Measurements from ENCODE around the gene USP5. TPM values are rescaled to one million over a fixed set of nuclear protein-coding genes. Genes with fewer than 3 reads are reported as not detected.
A peak's percentile ranks its signal among the peaks of the same experiment; 100 is the strongest.
"Not testable (repeated sequence)": the region's sequence is repeated elsewhere in the genome, so short reads cannot be mapped to it uniquely, and the experiment has no call there.

The USP5 gene
- total RNA-seq, 1 donor from 2014 or later, result 61.6 TPM

GRCh38 chr12:6905414-6906040 lies 53.6 kb downstream of the USP5 start:
- peak overlapping the region; percentile 95 to 98 (median 98) for H3K4me3 ChIP-seq (ENCODE audit: low read length in 3 of 3)
- no peaks in the 10 kb centered on the region for H3K27me3 ChIP-seq (ENCODE audit: control insufficient read depth in 3 of 3, insufficient read depth in 3 of 3, low read length in 3 of 3)
- H3K9ac ChIP-seq (ENCODE audit: low read depth in 1 of 3, low read length in 3 of 3), result peak overlapping the region; percentile 88 to 91 (median 90)
- peaks cover 11 to 18% (median 12%) of the 10 kb centered on the region in 3 donors for H3K4me1 ChIP-seq (ENCODE audit: control insufficient read depth in 3 of 3, insufficient read depth in 3 of 3, low read length in 3 of 3)
- peaks cover 0 to 16% (median 8%) of the 10 kb centered on the region in 3 donors for H3K36me3 ChIP-seq (ENCODE audit: control insufficient read depth in 3 of 3, insufficient read depth in 3 of 3, low read length in 3 of 3)
- H3K27ac ChIP-seq (ENCODE audit: low read depth, low read length), result peak overlapping the region; percentile 87
- no peaks in the 10 kb centered on the region for H3K9me3 ChIP-seq (ENCODE audit: control insufficient read depth in 3 of 3, low read length in 3 of 3)

- not testable (repeated sequence) for H3K9me3 ChIP-seq (ENCODE audit: control insufficient read depth in 3 of 3, low read length in 3 of 3); H3K4me3 ChIP-seq (ENCODE audit: low read length in 3 of 3); H3K9ac ChIP-seq (ENCODE audit: low read depth in 1 of 3, low read length in 3 of 3); H3K27ac ChIP-seq (ENCODE audit: low read depth, low read length)
- Histone ChIP-seq H3K4me1 (ENCODE audit: control insufficient read depth in 3 of 3, insufficient read depth in 3 of 3, low read length in 3 of 3) (peaks cover 11 to 18% (median 12%) of the 10 kb centered on the region in 3 donors), H3K36me3 (ENCODE audit: control insufficient read depth in 3 of 3, insufficient read depth in 3 of 3, low read length in 3 of 3) (peaks cover 0 to 16% (median 8%) of the 10 kb centered on the region in 3 donors), H3K27me3 (ENCODE audit: control insufficient read depth in 3 of 3, insufficient read depth in 3 of 3, low read length in 3 of 3) (peaks cover 2 to 13% (median 3%) of the 10 kb centered on the region in 3 donors)
These were observed 56.2 kb downstream of the USP5 start for GRCh38 chr12:6908141-6908540.

GRCh38 chr12:6909421-6910145 lies 57.6 kb downstream of the USP5 start:
- H3K9ac ChIP-seq (ENCODE audit: low read depth in 1 of 3, low read length in 3 of 3), result no peak overlapping the region
- no peak overlapping the region for H3K4me3 ChIP-seq (ENCODE audit: low read length in 3 of 3)
- H3K4me1 ChIP-seq (ENCODE audit: control insufficient read depth in 3 of 3, insufficient read depth in 3 of 3, low read length in 3 of 3), result peaks cover 7 to 16% (median 12%) of the 10 kb centered on the region in 3 donors
- H3K27ac ChIP-seq (ENCODE audit: low read depth, low read length), result no peak overlapping the region
- H3K27me3 ChIP-seq (ENCODE audit: control insufficient read depth in 3 of 3, insufficient read depth in 3 of 3, low read length in 3 of 3), result peaks cover 8 to 19% (median 10%) of the 10 kb centered on the region in 3 donors
- H3K9me3 ChIP-seq (ENCODE audit: control insufficient read depth in 3 of 3, low read length in 3 of 3), result no peaks in the 10 kb centered on the region
- H3K36me3 ChIP-seq (ENCODE audit: control insufficient read depth in 3 of 3, insufficient read depth in 3 of 3, low read length in 3 of 3), result peaks cover 0 to 16% (median 8%) of the 10 kb centered on the region in 3 donors

- Histone ChIP-seq H3K4me3 (ENCODE audit: low read length in 3 of 3) (no peak overlapping the region), H3K4me1 (ENCODE audit: control insufficient read depth in 3 of 3, insufficient read depth in 3 of 3, low read length in 3 of 3) (peaks cover 9 to 14% (median 13%) of the 10 kb centered on the region in 3 donors), H3K36me3 (ENCODE audit: control insufficient read depth in 3 of 3, insufficient read depth in 3 of 3, low read length in 3 of 3) (peaks cover 0 to 3% (median 1%) of the 10 kb centered on the region in 3 donors), H3K27ac (ENCODE audit: low read depth, low read length) (no peak overlapping the region), H3K9me3 (ENCODE audit: control insufficient read depth in 3 of 3, low read length in 3 of 3) (no peaks in the 10 kb centered on the region), H3K9ac (ENCODE audit: low read depth in 1 of 3, low read length in 3 of 3) (no peak overlapping the region), H3K27me3 (ENCODE audit: control insufficient read depth in 3 of 3, insufficient read depth in 3 of 3, low read length in 3 of 3) (peaks cover 12 to 27% (median 23%) of the 10 kb centered on the region in 3 donors)
These were observed 60.4 kb downstream of the USP5 start for GRCh38 chr12:6912164-6912935.

GRCh38 chr12:6914246-6914946 lies 62.4 kb downstream of the USP5 start, which contains the start of gene ENO2:
Gene ENO2 (plus strand): TSS chr12:6914580. CDS start chr12:6915833, 1,253 bp downstream.
- Histone ChIP-seq H3K9ac (ENCODE audit: low read depth in 1 of 3, low read length in 3 of 3) (peak within 1 kb of the TSS; percentile 5 to 76 (median 64)), H3K36me3 (ENCODE audit: control insufficient read depth in 3 of 3, insufficient read depth in 3 of 3, low read length in 3 of 3) (peaks cover 0 to 2% (median 0%) of the 10 kb centered on the region in 3 donors), H3K27ac (ENCODE audit: low read depth, low read length) (peak within 1 kb of the TSS; percentile 64), H3K9me3 (ENCODE audit: control insufficient read depth in 3 of 3, low read length in 3 of 3) (no peaks in the 10 kb centered on the region), H3K27me3 (ENCODE audit: control insufficient read depth in 3 of 3, insufficient read depth in 3 of 3, low read length in 3 of 3) (peaks cover 12 to 27% (median 23%) of the 10 kb centered on the region in 3 donors), H3K4me1 (ENCODE audit: control insufficient read depth in 3 of 3, insufficient read depth in 3 of 3, low read length in 3 of 3) (peaks cover 9 to 14% (median 13%) of the 10 kb centered on the region in 3 donors), H3K4me3 (ENCODE audit: low read length in 3 of 3) (peak within 1 kb of the TSS; percentile 70 to 73 (median 71))

GRCh38 chr12:6914947-6915788 lies 63.2 kb downstream of the USP5 start:
- Histone ChIP-seq H3K9ac (ENCODE audit: low read depth in 1 of 3, low read length in 3 of 3) (peak overlapping the region; percentile 5 to 76 (median 64)), H3K36me3 (ENCODE audit: control insufficient read depth in 3 of 3, insufficient read depth in 3 of 3, low read length in 3 of 3) (peaks cover 0 to 4% (median 2%) of the 10 kb centered on the region in 3 donors), H3K27ac (ENCODE audit: low read depth, low read length) (peak overlapping the region; percentile 64)

GRCh38 chr12:6915789-6916285 lies 63.9 kb downstream of the USP5 start:
- no peak overlapping the region for H3K4me3 ChIP-seq (ENCODE audit: low read length in 3 of 3)

More at GRCh38 chr12:6914947-6915788, 63.2 kb downstream of the USP5 start:
- Histone ChIP-seq H3K27me3 (ENCODE audit: control insufficient read depth in 3 of 3, insufficient read depth in 3 of 3, low read length in 3 of 3) (peaks cover 12 to 27% (median 23%) of the 10 kb centered on the region in 3 donors), H3K4me1 (ENCODE audit: control insufficient read depth in 3 of 3, insufficient read depth in 3 of 3, low read length in 3 of 3) (peaks cover 9 to 14% (median 13%) of the 10 kb centered on the region in 3 donors), H3K9me3 (ENCODE audit: control insufficient read depth in 3 of 3, low read length in 3 of 3) (no peaks in the 10 kb centered on the region), H3K4me3 (ENCODE audit: low read length in 3 of 3) (peak overlapping the region; percentile 70 to 73 (median 71))

More at GRCh38 chr12:6915789-6916285, 63.9 kb downstream of the USP5 start:
- Histone ChIP-seq H3K9ac (ENCODE audit: low read depth in 1 of 3, low read length in 3 of 3) (no peak overlapping the region), H3K27ac (ENCODE audit: low read depth, low read length) (no peak overlapping the region), H3K9me3 (ENCODE audit: control insufficient read depth in 3 of 3, low read length in 3 of 3) (no peaks in the 10 kb centered on the region), H3K4me1 (ENCODE audit: control insufficient read depth in 3 of 3, insufficient read depth in 3 of 3, low read length in 3 of 3) (peaks cover 9 to 14% (median 13%) of the 10 kb centered on the region in 3 donors), H3K36me3 (ENCODE audit: control insufficient read depth in 3 of 3, insufficient read depth in 3 of 3, low read length in 3 of 3) (peaks cover 0 to 4% (median 2%) of the 10 kb centered on the region in 3 donors), H3K27me3 (ENCODE audit: control insufficient read depth in 3 of 3, insufficient read depth in 3 of 3, low read length in 3 of 3) (peaks cover 12 to 27% (median 23%) of the 10 kb centered on the region in 3 donors)
